ENCODE measurements around the gene CD164L2.
A peak's percentile ranks its signal among the peaks of the same experiment; 100 is the strongest.

CD164L2 gene

GRCh38 chr1:27405074-27405473 lies 21.9 kb upstream of the CD164L2 start:
- DNase-seq (ENCODE audit: low read depth), result peak; percentile 73

GRCh38 chr1:27403931-27404330 lies 20.8 kb upstream of the CD164L2 start:
- DNase-seq (ENCODE audit: low read depth), result no peak

GRCh38 chr1:27403065-27403726 lies 20.1 kb upstream of the CD164L2 start:
- peak; percentile 75 for DNase-seq (ENCODE audit: low read depth)

- DNase-seq (ENCODE audit: low read depth), result peak; percentile 48
Measured at GRCh38 chr1:27402349-27402754, 19.2 kb upstream of the CD164L2 start.

- DNase-seq (ENCODE audit: low read depth), result no peak
Measured at GRCh38 chr1:27400963-27401341, 17.8 kb upstream of the CD164L2 start.

- DNase-seq (ENCODE audit: low read depth), result no peak
Measured at GRCh38 chr1:27400082-27400962, 17.2 kb upstream of the CD164L2 start.

- DNase-seq (ENCODE audit: low read depth), result no peak
Measured at GRCh38 chr1:27399251-27400025, 16.3 kb upstream of the CD164L2 start.

GRCh38 chr1:27398405-27399149 lies 15.4 kb upstream of the CD164L2 start:
- no peak for DNase-seq (ENCODE audit: low read depth)

- no peak for DNase-seq (ENCODE audit: low read depth)
Measured at GRCh38 chr1:27397749-27398148, 14.6 kb upstream of the CD164L2 start.

- DNase-seq (ENCODE audit: low read depth), result no peak
Measured at GRCh38 chr1:27397110-27397509, 14.0 kb upstream of the CD164L2 start.

- DNase-seq (ENCODE audit: low read depth), result no peak
Measured at GRCh38 chr1:27395441-27396195, 12.5 kb upstream of the CD164L2 start.

GRCh38 chr1:27394925-27395324 lies 11.8 kb upstream of the CD164L2 start:
- no peak for DNase-seq (ENCODE audit: low read depth)

GRCh38 chr1:27394282-27394658 lies 11.1 kb upstream of the CD164L2 start:
- DNase-seq (ENCODE audit: low read depth), result no peak

- no peak for DNase-seq (ENCODE audit: low read depth)
Measured at GRCh38 chr1:27393641-27394281, 10.6 kb upstream of the CD164L2 start.

- no peak for DNase-seq (ENCODE audit: low read depth)
Measured at GRCh38 chr1:27392778-27393635, 9.9 kb upstream of the CD164L2 start.

- peak; percentile 81 for DNase-seq (ENCODE audit: low read depth)
Measured at GRCh38 chr1:27392096-27392777, 9.1 kb upstream of the CD164L2 start, which contains the start of gene GPR3. TSS of gene GPR3 (plus strand) at chr1:27392622. CDS start at chr1:27393799, 1,177 bp downstream.

- DNase-seq (ENCODE audit: low read depth), result no peak
Measured at GRCh38 chr1:27391511-27392095, 8.5 kb upstream of the CD164L2 start.

GRCh38 chr1:27388337-27389005 lies 5.3 kb upstream of the CD164L2 start:
- no peak for DNase-seq (ENCODE audit: low read depth)
